G401 (cell line): Measurements from ENCODE around the gene NPHP4. TPM values are rescaled to one million over a fixed set of nuclear protein-coding genes. Genes with fewer than 3 reads are reported as not detected.

Experiments used
- DNase-seq: peaks from one replicate; pipeline ENCODE4 v3.0.0-alpha.2; 2015; ENCODE audit warnings: low spot score
- in situ Hi-C: cut with HindIII; loops from 2 replicates; pipeline ENCODE4 v1.10.0; 2016; ENCODE audit warnings: low sequenced_read_pairs, mixed read lengths
- total RNA-seq: library from RNA; depleted of rRNA; stranded (reverse); fragments of >200 nt; shearing (Covaris generic); gene quantifications from 2 replicates; pipeline ENCODE4 v1.2.3, GENCODE V29; 2014

The NPHP4 gene
- total RNA-seq, 1 experiment from 2014 or later = 7.6 TPM

DNA sequence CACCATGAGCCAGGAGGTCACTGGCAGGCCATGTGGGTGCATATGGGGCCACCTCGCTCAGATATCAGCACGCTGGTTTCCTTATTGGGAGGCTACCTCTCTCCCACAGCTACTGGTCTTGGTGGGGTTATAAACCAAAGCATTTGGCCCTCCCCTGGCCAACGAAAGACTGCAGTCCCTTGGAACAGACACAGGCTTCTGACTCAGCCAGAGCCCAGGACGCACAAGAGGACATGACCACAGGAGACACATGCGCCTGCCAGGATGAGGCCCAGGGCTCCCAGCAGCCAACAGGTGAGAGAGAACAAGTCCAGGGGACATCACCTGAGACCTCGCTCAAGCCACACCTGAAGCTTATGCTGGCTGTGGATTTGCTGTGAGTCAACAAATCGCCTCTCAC lies 13.8 kb downstream of the NPHP4 start:
- no peak for DNase-seq
- in situ Hi-C loops = no loop called here

DNA sequence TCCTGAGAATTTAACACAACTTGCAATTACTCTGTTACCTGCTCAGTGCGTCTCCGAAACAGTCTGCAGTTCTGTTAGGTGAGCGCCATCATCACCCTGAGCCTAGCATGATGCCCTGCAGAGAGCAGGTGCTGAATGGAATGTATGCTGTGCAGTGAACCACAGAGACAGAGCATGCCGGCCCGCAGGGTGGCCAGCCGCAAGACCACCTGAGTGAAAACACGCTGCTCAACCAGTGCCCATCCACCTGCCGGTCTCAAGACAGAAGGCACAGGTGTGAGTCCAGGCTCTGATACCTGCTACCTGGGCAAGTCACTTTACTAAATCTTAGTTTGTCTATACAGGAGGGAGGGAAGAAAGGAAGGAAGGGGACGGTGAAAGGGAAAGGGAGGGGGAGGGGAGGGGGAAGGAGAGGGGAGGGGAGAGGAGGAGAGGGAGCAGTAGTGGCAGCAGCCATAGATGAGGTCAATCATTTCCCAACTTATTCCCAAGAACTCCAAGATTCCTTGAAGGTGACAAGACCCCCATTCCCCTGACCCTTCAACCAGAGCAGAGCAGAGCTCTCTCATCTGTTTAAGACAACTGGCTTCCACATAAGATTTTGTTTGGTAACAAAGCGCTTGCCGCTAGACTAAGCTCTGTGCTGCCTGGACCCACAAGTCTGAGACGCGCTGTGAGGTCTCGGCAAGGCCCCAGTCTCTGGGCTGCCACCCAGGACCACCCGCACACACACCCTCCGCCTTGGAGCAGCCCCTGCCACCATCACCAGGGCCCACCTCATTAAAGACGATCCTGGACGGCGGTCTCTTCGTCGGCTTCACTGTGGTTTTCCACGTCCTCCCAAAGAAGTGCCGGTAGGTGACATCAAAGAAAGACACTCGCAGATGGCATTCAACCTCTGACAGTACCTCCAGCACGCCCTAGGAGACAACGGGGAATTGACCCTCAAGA lies 14.5 kb downstream of the NPHP4 start:
- in situ Hi-C loops = no loop called here
- no peak for DNase-seq

DNA sequence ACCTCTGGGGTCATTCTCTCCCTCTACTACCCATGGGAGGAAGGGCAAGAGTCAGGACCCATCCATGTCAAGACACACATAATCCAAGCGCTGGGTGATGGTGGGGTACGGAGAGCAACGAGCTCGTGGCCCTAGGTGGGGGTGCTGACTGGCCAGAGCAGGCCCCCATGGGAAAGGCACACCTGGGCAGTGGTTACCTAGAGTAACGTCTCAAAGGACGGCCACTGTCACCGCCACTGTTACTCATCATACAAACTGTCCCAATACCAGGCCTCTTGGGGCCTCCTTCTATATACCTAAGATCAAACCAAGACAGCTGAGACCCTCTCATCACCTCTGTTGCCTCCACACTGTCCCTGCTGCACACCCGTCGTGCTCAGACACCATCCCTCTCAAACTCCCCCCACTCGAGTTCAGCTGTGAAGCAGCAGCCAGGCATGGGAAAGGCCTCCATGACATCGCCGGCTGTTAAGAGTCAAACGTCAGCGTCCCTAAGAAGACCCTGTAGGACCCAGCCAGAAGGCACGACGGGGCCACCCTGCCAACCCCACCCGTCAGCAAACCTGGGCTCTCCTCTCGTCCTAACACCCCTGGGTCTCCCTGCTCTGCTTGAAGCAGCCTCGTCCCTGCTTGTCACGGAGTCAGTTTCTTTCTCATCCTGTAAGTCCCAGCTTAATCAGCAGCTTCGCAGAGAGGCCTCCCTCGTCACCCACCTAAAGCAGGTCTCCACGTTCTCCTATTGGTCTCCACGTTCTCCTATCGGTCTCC lies 15.3 kb downstream of the NPHP4 start:
- in situ Hi-C loops = no loop called here
- no peak for DNase-seq

DNA sequence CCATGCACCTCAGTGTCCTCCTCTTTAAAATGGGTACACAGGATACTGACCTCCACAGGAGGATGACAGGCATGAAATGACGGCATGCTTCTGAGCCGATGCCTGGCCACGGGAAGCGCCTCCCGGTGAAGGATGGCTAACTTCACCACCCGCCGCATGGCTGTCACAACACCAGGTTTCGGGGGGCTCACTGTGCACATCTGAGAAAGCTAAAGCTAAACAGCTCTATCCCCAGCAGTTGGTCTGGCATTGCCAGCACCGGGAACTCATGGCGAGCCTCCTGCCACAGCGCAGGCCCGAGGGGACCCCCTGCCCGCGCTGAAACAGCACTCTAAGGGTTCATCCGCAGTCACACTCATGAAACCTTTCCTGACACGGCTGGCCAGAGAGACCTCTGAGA lies 16.0 kb downstream of the NPHP4 start:
- DNase-seq = no peak
- in situ Hi-C loops = no loop called here

DNA sequence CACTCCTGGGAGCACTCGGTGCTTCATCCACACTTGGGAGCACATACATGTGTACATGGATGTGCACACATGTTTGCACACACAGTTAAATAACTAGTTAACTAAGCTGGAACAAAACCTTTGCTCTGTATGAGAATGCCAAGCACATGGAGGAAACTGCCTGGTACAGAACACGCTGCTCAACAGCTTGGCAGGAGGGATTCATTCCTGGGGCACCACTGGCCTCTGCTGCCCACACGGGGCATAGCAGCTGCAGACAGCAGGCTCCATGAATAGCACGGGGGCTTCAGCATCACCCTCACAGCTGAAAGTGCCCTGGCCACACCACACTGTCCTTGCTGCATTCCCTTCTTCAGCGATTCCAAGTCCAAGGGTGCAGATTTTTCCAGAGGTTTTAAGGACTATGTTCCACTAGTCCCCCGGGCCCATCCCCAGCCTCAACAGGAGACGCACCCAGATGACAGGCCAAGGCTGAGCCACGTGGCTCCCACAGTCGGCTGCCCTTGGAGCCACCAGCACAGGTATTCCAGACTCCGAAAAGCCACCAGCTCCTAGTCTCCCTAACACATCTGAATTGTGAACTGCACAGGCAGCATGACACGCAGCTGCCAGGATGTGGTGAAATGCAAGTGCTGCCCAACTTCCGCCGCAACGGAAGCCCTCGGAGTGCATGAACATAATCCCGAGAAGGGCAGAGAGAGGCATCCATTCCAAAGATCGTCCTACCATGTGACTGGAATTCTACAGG lies 16.9 kb downstream of the NPHP4 start:
- peak; percentile 35 for DNase-seq
- in situ Hi-C loops = no loop called here

DNA sequence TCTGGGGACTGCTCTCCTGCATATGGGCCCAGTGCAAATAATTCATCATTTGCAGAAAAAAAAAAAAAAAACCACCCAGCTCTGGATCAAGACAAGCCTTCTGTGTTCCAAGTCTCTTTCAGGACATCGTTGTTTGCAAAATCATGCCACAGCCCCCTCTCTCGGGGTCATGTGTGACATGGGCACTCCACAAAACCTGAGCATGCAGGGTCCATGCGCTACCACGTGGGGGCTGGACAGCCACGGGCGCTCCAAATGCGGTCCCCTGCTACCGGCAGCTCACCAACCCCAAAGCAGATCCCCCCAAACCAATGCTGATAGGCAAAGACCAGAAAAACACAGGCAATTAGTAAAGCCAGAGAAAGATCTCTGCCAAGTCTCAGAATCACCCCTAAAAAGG lies 17.6 kb downstream of the NPHP4 start:
- DNase-seq = no peak
- in situ Hi-C loops = no loop called here

DNA sequence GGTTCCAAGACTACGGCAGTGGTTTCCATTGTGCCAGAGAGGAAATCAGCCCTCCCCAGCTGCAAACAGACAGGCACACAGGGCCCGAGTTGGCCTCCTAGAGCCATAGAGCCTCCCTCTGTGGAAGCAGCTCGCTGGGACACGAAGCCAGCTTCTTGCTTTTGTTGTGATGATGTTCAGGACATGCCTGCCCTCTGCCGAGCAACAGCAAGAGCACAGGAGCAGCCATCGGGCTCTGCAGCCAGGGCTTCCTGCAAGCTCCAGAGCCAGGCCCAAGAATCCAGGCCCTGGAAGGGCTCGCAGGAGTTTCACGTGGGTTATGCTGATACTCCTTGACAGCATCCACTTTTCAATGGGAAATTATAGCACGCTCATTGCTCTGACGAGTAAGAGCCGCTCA lies 18.5 kb downstream of the NPHP4 start:
- in situ Hi-C loops = no loop called here
- peak; percentile 74 for DNase-seq

DNA sequence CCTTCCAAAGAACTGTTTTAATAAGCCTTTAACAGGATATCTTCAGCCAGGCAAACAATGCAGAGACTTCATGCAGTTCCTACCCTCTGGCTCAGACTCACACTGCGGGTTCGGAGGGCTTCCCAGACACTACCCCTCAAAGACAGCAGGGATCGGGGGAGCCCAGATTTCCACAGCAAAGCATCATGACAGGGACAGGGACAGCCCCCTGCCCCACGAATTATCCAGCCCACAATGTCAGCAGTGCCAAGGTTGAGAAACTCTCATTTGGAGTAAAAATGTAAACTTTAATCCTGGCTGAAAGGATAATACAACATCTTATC lies 20.1 kb downstream of the NPHP4 start:
- no peak for DNase-seq

DNA sequence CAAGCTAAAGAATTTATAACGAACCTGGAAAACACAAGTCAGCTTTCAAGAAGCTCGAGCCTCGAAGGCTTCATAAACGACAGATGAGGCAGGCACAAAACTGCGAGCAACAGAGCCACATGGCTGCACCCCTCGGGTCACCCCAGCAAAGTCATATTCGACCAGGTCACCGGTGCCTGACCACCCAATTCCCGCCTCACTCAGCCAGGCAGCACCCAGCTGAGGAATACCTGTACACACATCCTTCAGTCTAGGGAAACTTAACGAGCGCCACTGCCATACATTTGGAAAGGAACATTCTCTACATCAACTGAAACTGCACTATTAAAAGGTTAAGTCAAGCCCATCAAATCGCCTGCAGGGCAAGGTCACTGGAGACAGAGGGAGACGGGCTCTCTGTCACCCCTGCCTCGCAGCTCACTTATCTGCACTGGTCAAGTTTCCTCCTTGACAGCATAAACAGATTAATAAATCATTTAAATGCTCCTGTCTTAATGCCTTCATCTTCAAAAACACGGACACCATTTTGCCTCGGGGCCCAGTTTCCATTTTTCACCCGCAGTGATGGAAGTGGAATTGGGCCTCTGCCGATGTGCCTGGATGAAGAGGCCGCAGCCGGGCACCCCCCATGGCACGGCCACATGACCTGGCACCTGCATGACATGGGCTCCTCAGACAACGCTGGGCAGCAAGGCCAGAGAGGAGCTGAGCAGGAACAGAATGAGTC lies 20.6 kb downstream of the NPHP4 start:
- in situ Hi-C loops = no loop called here

More for the DNA sequence above, 20.1 kb downstream of the NPHP4 start:
- in situ Hi-C loops = no loop called here

DNA sequence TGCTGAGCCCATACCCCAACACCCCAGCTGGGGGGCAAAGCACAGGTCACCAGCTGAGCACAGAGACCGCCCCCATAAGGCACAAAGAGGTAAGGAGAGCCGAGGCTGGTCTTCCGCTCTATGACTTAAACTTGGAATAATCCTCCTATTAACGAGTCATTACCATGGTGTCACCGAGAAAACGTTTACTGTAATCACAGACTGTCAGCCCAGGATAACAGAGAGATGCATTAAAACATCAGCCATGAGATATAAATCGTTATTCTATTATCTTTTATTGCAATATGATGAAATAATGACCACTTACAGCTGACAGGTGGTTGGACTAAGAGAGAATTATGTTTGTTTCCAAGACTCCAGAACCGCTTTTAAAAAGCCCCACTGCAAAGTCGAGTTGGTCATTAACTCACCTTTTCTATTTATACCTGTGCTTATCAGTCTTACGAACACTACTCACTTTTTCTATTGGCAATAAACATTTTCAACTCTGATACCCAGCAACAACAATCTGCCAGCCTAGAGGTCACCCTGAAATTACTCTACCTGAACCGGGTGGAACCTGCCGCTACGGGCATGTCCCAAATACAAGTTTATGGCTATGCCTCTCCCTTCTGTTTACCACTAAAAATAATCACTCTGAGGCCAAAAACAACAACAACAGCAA lies 21.5 kb downstream of the NPHP4 start:
- in situ Hi-C loops = no loop called here
- DNase-seq = no peak

More for the DNA sequence above, 20.6 kb downstream of the NPHP4 start:
- peak; percentile 60 for DNase-seq

DNA sequence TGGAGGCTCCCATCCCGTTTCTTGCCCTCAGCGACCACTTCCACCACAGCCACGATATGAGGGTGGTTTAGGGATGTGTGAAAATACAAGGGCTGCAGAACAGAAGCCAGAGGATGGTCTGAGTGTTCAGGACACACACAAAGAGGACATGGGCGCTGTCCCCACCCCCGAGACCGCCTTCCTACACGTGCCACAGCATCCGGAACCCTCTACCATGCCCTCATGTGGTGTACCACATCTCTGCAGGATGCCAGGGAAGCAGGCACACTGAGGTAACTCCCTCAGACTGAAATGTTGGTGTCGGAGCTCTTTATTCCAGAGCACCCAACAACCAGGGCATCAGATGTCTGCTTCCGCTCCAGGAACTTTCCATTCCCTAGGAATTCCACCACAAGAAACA lies 23.1 kb downstream of the NPHP4 start:
- no peak for DNase-seq
- in situ Hi-C loops = no loop called here

DNA sequence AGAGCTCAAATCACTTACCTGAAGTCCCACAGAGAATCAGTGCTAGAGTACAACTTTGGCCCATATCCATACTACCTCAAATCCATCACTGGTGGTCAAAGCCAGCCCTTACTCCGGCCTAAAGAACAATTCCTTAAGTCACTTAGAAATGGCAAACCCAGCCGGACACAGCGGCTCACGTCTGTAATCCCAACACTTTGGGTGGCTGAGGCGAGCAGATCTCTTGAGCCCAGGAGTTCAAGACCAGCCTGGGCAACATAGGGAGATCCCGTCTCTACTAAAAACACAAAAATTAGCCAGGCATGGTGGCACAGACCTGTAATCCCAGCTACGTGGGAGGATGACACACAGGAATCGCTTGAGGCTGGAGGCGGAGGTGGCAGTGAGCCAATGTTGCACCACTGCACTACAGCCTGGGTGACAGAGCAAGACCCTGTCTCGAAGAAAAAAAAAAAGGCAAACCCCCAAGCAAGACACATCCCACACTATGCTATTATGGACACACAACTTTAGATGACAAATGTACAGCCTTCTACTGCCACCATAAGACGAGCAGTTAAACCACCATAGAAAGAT lies 24.0 kb downstream of the NPHP4 start:
- DNase-seq = no peak
- in situ Hi-C loops = no loop called here

DNA sequence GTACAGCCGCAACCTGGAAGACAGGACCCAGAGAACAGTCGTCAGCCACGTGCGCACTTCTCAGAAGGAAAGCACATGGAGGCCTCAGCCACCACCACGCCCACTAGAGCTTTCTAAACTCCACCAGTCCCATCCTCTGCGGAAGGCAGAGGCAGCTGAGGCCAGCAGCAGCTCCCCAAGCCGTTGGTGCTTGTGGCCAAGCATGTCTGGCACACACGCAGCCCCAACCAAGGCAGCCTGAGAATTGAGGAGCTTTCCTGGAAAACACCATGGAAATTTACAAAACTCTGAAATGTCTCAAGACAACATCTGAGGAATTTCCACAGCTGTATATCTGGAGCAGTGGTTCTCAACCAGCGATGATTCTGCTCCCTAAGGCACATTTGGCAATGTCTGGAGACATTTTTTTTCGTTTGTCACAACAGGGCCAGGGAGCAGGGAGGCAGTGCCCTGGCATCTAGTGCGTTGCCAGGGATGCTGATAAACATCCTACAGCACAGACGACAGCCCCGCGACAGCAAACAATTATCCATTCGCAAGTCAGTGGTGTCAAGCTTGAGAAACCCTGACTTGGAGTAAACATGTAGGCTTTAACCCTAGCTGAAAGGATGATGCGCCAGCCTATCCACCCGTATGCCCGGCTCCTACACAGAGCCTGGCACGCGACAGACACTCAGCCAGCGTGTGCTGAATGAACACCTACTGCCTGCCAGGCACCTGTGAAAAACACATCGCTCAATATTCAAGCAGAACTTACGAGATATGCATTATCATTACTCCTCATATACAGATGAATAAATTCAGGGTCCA lies 24.7 kb downstream of the NPHP4 start:
- DNase-seq = peak; percentile 30
- in situ Hi-C loops = no loop called here

DNA sequence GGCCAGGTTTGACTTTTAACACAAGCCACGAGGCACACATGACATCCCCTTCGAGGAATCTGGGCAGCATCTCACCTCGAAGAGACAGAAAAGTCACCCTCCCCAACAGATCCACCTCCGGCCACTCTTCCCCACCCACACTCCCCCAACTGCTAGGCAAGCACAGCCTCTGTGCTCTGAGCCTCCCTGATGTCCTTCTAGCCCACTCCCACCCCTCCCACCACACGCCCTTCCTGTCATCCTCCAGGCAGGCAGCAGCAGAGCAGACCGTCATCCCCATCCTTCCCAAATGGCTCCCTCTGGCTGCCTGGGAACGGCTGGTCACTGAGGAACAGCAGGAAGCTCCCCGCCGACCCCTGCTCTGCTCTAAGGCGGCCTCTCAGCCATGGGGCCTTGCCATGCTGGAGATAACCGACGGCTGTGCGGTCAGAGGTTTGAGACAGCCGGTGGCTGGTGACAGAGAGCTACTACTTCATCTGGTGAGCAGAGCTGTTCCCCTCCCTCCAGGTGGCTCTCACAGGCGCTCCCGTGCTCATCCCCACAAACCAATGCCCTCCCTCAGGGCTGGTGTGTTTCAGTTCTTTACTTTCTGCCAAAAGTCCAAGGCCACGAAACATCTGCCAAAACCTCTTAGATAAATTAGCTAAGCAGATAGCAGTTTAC lies 25.6 kb downstream of the NPHP4 start:
- in situ Hi-C loops = no loop called here
- DNase-seq = no peak

DNA sequence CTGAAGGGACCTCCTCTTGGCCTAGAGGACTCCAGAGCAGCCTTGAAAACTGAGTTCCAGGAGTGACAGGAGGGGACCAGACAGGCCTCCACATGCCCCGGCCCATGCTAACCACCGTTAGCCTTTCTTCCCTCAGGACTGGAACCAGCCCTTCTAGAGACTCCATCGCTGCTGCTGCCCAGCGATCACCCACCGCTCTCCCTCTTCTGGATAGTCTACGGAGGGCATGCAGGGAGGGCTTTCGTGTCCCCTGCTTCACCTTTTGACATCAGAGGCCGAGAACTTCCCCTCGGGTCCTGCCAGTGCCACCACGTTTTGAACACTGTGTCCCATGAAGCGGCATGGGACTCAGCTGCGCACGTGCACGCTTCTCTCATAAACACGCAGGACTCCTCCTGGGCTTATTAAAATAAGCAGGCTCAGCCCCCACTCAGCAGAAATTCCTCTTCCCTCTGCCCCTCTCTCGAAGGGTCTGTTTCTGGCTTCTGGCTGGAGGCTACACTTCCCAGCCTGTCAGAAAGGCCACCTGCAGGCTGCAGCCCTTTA lies 26.6 kb downstream of the NPHP4 start:
- no peak for DNase-seq
- in situ Hi-C loops = no loop called here

DNA sequence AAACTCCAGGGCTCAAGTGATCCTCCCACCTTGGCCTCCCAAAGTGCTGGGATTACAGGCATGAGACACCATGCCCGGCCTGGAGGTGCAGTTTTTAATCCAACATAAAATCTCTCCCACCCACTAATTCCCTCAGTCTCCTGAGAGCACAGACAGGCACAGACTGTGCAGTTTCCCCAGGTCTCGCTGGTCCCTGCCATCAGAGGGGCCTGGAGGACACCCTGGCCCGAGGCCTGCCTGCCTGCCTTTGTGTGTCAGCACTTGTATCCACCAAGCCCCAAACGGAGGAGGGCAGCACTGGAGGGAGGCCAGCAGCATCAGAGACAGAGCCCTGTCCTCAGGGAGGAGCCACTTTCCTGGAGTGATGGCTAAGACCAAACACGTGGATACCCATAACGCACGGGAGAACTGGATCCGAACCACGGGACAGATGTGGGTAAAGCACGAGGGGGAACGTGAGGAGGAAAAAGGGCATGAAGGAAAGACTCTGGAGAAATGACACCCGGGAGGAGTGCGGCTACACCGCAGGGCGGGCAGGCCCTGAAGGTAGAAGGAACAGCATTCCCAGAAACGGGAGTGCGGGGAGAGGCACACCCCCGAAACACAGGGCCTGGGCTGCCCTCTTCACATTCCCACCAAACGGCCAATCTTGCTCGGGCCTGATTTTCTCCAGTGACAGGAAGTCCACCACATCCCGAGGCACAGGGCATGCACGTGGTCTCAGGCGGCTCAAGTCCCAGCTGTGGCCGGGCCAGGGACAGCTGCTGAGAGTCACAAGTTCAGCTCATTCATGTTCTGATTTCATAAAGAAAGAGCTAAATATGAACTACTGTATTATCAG lies 29.7 kb downstream of the NPHP4 start:
- in situ Hi-C loops = no loop called here
- DNase-seq = no peak
